Stimulated activated CD4-positive, alpha-beta T cell treated with anti-CD3 and anti-CD28 coated beads, Interleukin-2, amount 100 ng/mL, for 48 hours (primary cell): ENCODE results near the gene ETV3.
"Not testable (repeated sequence)": the region's sequence is repeated elsewhere in the genome, so short reads cannot be mapped to it uniquely, and the experiment has no call there.

ENCODE experiments used
- DNase-seq, 2 donors: peaks; one replicate each; pipeline ENCODE4 v3.0.0-alpha.2; 2020

The ETV3 gene

DNA sequence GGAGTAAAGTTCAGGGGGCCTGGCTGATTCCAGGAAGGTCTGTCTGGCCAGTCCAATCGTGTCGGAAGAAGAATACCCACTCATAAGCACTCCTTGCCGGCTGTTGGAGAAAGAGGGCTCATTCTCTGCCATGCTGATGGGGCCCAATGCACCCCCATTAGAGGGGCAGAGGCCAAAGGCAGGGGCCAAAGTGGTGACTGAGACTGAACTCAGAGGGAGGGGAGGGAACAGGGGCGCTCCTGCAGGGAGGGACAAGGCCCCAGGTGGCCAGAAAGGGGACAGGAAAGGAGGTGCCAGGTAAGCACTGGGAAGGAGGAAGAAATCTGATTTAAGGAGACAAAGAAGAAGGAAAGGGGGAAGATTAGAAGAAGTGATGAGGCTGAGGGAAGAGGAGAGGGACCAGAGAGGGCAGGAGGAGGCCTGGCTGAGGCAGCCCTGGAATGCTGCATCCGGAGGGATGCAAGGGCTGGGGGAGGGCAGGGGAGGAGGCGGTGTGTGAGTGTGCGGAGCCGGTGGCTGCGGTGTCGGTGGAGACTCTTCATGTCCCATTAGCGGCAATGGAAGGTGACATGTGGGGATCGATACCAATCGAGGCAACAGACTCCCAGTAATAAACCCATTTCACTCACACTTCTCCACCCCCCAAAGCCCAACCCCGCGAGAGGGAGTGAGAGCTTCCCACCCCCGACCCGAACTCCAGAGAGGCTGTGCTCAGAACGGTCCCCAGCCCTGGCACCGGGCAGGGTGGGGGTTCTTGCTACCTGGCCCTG, 26.6 kb downstream of the ETV3 start:
- DNase-seq = no peak

DNA sequence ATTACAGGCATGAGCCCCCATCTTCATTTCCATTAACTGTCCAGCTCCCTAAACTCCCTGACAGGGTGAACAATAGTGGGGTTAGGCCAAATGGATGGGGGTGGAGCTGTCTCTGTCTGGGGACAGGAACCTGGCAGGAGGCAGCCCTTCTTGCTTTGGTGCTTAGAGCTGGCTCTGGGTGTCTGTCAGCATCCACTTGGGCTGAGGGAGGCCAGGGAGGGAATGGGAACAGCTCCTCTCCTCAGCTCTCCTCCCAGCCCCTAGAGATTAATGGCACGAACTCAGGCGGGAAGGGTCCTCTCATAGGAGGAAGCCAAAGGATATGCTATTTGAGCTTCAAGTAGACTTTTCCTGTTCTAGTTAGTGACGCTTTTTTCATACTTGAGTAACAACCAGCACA, 27.5 kb downstream of the ETV3 start:
- no peak for DNase-seq

DNA sequence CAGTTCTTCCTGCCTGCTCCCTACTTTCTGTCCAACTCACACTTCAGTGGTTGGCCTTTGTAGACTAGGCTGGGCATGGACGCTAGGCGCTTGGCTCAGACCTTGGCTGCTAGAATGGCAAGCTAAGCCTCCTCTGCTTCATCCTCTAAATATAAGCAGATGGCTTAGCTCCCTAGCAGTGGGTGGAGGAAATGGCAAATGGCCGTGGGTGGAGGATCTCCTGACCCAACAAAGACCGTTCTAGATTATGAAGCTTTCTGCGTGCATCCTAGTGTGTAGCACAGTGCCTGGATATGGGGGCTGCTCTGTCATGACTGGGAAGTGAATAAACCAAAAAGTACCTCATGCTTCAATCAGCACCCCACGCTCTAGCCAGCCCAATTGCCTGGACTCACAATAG, 28.2 kb downstream of the ETV3 start:
- no peak for DNase-seq

DNA sequence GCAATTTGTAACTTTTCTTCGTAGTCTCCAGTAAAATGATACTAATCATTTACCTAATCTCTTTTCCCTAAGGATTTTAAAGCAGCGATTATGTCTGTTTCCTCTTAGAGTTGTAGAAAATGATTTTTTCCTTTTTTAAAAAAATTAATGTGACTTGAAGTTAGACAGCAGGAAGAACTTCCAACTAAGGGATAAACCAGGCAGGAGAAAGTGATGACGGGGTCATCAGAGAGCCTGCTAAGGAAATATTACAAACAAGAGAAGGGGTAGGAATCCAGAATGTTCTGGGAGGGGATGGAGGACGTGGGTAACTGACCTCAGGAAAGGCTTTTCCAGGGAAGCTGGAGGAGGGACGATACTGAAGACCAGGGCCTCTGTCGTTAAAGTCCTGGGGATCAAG, 29.7 kb downstream of the ETV3 start:
- no peak for DNase-seq

DNA sequence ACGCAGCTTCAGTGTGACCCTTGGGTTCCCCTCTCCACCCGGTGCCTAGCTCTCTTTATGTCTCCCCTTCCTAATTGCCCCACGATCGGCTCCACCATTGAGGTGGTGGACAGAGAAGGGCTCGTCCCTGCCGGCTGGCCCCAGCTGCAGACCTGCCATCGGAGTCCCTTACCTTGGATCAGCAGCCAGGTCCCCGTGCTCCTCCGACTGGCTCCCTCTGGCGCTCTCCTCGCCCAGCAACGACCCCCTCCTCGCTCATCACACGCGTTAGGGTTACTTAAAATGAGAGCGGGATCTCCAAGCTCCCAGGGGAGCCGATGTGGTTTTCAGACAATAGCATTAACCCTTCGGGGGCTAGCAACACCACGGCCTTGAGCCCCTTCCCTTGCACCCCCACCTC, 30.5 kb downstream of the ETV3 start:
- no peak for DNase-seq

DNA sequence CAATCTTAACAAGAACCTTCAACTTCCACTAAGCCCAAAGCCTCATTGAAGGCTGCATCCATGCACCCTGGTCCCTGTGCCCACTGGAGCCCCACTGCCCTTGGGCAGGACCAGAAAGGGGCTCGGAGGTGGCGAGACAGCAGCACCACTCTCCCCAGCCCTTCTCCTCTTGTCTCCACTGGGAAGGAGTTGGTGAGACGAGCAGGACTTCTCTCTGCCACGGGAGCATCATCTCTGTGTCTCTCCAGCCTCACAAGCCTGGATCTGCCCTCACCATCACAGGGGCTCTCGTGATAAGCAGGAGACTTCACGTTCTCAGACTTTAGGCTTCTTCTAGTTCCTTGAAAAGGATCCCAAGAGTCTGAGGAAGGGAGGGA, 31.4 kb downstream of the ETV3 start:
- DNase-seq = no peak

DNA sequence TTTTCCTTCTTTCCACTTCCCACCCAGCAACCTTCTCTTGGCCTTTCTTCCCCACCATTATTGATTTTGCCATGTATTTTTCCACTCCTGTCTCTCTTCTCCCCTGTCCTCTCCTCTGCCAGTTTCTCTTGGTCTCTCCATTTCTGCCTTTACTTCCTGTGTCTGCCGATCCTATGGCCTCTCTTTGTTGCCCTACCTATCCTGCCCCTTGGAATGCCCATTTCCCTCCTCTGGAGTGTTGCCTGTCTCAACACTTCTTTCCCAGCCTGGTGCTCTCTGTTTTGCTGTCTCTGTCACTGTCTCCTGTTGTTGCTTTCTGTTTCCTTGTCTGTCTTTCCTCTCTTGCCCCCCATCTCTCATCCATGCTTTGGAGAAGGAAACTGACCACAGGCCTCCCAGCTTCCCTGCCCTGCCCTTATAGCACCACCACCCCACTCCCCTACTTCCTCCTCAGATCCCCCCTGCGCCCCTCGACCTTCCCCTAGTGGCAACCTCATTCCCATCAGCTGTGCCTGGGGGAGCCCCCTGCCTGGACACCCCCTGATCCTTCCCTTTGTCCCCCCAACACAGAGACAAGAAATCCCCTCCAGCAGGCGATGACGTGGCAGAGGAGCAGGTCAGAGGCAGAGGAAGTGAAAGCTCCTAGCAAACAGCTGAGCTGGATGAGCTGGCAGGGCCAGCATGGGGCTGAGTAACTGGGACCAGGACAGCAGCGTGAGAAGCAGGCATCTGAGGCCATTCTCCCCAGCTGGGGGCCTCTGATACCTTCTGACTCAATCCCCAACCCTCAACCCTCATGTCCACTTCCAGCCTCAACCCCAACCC, 32.0 kb downstream of the ETV3 start:
- peak; percentile 12 to 14 for DNase-seq

DNA sequence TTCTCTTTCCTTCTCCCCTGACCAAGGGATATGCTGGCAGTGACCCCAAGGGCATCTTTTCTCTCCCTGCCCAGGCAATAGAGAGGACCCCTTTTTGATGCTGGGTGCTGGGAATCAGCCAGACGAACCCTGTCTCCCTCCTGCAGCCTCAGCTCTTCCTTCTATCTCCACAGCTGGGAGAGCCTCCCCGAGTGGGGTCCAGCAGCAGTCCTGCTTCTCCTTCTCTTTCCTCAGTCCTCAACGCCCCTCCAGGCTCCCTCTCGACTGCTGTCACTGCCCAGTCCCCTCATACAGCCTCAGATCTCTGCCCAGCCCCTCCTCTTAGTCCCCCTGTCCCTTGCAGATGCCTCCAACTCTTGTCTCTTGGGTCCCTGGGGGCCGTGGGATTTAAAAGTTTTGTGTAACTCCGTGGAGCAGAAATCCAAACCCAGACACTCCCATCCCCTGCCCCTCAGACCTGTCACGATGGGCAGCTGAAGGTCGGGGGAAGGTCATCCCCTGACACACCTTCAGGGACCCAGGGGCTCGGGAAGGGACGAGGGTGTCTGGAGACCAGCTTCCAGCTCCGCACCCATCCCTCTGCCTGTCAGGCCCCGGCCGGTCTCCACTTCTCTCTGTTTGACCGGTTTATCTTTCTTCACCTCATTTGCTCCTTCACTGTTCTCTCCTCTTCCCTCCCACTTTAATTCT, 32.8 kb downstream of the ETV3 start:
- no peak for DNase-seq

DNA sequence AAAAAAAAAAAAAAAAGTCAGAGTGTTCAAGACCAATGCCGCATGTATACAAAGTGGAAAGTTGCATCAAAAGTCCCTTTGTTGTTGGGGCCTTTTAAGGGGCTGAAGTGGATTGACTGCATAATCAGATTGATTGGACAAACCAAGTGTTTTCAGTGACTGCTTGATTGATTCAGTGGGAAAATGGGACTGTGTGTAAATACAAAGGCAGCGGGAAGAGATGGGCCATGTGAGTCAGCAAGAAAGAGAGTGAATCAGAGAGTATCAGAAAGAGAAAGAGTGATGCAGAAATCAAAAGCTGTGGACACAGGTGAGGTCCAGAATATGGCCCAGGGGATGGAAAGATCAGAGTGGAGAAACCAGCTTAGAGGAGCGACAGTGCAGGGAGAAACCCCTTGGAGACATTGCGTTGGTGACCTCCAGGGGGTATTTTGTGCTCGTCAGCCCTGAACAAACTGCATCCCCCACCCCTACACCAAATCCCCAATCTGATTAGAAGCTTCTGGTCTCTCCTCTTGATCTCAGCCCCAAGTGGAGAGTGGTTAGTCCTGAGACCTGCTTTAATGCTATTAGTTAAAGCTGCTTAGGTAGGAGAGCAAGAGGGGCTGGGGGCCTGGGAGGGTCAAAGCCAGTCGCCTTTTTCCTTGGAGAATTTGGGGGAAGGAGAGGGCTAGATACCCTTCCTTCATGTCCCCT, 33.4 kb downstream of the ETV3 start:
- DNase-seq = no peak

DNA sequence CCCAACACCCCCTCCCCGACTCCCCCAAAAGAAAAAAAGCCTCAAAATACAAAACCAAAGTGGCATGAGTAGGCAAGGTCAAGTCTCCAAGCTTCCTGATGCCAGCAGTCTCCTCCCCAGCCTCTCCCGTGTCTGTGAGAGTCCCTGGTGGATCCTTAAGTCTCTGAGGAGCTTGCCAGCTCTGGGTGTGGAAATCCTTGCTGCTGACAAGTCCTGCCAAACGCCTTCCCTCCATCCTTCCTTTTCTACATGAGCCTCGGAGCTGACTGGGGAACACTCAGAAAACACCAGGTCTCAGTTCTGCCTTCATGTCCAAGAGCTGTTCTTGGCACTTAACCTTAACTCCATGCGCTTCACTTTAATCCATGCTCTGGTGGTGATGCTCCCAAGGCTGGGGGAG, 34.9 kb downstream of the ETV3 start:
- no peak for DNase-seq

DNA sequence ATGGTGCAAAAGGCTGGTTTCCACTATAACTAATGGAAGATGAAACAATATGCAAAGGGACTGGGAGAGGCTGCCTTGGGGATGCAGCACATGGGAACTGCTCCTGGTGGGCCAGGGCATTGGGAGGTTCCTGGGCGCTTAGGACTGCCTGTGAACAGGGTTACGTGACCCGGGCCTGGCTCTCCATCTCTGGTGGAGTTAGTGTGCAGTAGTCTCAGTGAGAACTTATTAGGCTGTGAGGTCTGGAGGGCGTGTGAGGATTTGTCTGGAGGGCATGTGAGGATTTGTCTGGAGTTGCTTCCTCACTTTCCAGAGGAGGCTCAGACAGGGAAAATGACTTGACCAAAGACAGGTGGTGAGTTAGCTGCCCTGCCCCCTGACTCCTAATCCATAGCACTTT, 37.0 kb downstream of the ETV3 start:
- DNase-seq = no peak

DNA sequence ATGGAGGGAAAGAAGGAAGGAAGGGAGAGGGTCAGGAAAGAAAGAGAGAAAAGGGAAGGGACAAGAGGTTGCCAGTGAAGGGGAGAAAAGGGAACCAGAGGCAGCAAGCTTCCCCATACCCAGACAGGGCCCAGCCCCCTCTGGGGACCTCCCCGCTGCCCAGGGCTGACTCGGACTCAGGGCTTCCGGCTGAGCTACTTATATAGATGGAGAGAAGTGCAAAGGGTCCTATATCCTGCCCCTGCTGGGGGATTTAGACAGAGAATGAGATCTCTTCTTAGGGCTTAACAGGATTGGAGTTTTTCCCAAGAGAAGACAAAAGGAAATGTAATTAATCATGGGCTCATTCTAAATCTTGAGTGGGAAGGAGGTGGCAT, 38.6 kb downstream of the ETV3 start, which contains the start of gene ETV3L:
Gene ETV3L, minus strand, starts transcription at position 176 of the 377 bp plus-strand sequence. CDS start 285 bp downstream, outside the sequence.
- no peak for DNase-seq

DNA sequence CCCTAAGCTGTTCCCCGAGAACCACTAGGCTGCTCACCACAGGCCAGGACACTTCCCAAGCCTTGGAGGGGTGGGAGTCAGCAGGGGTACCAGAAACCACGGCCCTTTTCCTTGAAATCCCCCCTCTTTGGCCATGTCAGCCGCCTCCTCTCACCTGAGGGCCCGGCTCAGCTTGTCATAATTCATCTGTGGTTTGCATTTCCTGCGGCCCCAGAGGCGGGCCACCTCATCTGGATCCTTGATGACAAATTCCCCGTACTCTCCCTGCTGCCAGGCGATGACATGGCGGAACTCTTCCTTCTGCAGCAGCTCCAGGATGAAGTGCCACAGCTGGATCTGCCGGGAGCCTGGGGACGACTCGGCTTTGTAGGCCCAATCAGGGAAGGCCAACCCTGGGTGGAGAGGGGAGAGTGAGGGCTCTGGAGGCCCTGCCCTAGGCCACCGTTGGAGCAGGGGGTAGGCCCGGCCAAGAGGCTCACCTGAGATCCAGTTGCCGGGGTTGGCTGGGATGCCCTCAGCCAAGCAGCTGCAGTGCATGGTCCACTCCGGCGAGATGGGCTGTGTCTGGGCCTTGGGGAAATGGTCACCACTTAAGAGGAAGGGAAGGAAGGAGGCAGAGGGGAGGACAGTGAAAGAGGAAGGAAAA, 39.1 kb downstream of the ETV3 start:
- DNase-seq = not testable (repeated sequence)

DNA sequence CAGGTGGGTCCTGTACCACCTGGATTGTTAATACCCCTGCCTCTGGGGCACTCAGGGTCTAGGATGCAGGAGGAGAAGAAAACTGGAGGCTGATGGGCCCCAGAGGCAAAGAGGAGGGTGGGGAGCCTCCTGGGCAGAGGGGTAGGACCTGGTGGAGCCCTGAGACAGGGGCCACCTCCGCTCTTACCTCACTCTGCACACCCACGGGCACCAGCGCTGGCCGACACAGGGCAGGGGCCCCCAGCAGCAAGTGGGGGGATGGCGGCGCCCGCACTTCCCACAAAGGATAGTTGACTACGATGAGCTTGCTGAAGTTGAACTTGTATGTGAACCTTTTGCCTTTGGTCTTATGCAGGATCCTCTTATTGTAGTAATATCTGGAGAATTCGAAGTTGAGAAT, 39.7 kb downstream of the ETV3 start:
- DNase-seq = no peak

DNA sequence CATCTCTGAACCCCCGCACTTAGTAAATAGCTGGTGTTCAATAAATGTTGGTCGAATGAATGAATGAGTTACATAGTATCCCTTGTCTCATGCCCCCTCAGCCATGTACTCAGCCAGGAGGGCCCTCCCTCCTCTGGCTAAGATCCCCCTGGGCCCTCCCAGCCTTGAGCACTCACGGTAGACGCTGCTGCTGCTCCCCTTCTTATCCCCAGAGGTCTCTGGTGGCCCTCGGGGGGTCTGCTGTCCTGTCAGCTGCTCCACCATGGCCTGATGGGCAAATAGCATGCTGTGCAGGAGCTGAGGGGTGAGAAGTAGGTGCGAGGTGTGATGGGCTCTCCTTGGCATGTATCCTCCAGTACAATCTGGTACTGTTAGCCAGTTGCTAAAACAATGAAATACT, 40.5 kb downstream of the ETV3 start:
- DNase-seq = no peak

DNA sequence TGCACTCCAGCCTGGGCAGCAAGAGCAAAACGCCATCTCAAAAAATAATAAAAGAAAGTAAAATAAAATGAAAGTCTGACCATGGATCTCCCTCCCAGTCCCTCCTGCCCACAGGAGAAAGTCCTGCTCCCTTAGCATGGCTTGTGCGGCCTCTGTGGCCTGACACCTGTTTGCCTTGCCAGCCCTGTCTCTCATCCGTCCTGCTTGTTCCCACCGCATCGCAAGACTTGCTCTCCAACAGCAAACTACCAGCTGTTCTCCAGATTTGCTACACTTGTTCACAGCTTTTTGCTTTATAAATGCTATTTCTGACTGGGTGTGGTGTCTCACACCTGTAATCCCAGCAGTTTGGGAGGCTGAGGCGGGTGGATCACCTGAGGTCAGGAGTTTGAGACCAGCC, 41.3 kb downstream of the ETV3 start:
- no peak for DNase-seq

DNA sequence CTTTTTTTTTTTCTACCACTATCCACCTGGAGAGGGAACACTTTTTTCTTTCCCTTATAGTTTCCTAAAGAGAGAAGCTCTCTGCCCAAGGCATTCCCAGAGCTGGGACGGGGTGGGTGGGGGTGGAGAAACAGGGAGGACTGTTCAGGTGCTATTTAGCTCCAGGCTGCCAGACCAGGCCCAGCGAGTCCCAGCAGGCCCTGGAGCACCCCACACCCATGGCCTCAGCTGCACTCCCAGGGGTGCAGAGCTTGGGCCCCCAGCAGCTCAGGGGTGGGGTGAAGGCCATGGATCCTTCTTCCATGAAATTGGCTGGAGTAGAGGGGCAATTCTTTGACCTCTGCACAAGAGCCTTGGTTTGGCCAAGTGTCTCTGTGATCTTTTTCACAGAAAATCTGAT, 42.6 kb downstream of the ETV3 start:
- no peak for DNase-seq

DNA sequence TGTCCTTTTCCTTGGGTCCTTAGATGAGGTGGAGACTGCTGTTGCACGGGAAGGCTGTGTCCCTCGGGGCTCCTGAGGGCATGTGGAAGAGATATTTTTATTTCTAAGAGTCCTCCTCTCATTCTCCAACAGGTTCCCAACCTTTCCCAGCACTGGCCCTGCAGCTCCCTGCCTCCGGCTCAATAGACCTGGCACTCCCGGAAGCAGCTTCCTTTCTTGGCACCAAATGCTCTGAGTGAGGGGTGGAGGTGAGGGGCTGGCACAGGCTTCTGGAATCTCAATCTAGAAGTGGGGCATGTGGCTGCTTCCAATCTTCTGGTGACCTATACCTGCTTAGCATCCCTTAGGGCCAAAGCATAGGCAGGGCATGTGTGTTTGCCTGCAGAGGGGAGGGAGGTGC, 43.1 kb downstream of the ETV3 start:
- DNase-seq = no peak

DNA sequence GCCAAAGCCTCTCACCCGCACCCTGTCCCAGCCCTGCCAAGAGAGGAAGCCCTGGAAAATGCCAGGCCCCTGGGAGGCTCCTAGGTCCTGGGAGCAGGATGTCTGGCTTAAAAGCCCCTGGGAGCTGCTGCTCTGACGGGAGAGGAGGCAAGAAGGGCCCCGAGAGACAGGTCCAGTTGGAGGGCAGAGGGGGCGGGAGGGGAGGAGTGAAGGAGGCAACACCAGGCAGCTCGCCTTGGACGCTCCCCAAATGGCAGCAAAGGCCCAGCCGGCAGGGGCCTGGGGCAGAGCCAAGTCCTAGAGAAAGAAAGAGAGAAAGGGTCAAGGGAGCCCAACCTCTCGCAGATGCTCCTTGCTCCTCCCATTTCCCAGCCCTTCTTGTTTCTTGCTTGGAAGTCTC, 45.4 kb downstream of the ETV3 start:
- DNase-seq = no peak

DNA sequence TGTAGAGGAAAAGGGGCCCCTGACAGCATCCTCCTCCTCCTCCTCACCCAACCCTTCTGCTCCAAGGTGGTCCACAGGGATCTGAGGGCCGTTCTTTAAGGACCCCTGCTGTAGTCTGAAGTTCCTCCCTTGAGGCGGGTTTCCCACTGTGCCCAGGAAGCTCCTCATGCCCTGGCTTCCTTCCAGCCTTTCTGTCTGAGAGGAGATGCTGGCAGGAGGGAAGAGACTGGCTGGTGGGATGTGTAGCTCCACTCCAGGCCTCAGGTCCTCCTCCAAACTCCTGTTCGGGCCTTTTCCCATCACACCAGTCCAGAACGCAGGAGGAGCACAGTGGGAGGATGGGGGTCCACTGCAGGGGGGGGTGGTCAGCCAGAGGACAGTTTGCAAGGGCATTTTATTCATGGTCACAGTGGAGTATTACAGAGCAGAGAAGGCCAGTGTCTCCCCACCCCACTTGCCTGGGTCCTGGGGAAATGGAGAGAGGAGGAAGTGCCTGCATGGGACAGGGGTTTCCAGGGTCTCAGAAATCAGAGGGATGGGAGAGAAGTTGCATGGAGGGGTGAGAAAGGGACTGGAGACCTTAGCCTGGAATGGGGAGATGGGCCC, 46.4 kb downstream of the ETV3 start:
- no peak for DNase-seq

DNA sequence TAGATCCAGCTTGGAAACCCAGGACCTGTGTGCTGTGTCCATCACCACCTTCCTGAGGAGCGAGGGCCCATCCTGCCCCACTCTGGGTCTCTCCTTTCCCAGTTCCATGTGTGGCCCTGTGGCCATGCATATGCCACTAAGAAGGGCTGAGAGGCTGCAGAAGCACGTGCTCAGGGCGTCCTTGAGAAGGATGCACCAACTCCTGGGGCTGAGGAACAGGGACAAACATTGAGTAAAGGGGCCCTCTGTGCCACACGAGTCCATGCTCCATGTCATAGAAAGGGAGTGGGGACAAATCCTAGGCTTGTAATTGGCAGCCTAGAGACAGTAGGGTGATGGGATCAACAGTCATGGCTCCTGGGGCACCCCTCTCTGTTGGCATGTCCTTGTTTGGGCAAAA, 47.0 kb downstream of the ETV3 start:
- DNase-seq = no peak

DNA sequence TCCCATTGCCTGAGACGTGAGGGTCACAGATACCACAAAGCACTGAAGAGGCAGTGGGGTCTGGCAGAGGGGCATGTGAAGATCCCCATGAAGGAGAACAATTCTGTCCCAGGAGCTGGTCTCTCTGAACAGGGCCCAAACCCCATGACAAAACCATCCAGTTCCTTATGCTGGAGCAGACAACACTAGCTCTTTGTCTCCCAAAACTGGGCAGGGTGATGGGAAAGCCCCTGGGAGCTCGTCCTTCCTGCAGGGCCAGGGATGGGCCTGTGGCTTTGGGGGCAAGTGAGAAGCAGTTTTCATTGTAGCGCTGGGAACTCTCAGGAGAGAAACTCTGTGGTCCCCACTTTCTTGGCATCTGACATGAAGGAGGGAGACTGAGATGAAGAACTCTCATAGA, 47.4 kb downstream of the ETV3 start:
- no peak for DNase-seq
